Measurements from ENCODE around the gene TMEM94. TPM values are rescaled to one million over a fixed set of nuclear protein-coding genes. Genes with fewer than 3 reads are reported as not detected.

The TMEM94 gene
- total RNA-seq, 1 experiment from 2014 or later, result 109 TPM

GRCh38 chr17:75503337-75503950 is 47.0 kb downstream of the TMEM94 start:
- intact Hi-C loops (cut with micrococcal nuclease; ENCODE audit: unreplicated experiment), result no loop called here
- DNase-seq, result no peak
- Mint-ChIP-seq H3K27me3 (ENCODE audit: insufficient read depth, unreplicated experiment) (no peaks in the 10 kb centered on the region), H3K27ac (ENCODE audit: unreplicated experiment) (no peak overlapping the region), H3K4me1 (ENCODE audit: low read depth, unreplicated experiment) (no peaks in the 10 kb centered on the region), H3K4me3 (ENCODE audit: unreplicated experiment) (no peak overlapping the region), H3K9me3 (ENCODE audit: unreplicated experiment) (no peaks in the 10 kb centered on the region), H3K36me3 (ENCODE audit: insufficient read depth, unreplicated experiment) (peaks cover 66% of the 10 kb centered on the region)
- TF ChIP-seq CTCF (IDR thresholded peaks at IDR 0.05; ENCODE audit: insufficient read depth in 1 of 2, low read depth in 1 of 2, low read length in 1 of 2, severe bottlenecking in 1 of 2, unreplicated experiment in 1 of 2), result no peak
- Histone ChIP-seq H3K9me3 (no peaks in the 10 kb centered on the region), H3K4me1 (peaks cover 4% of the 10 kb centered on the region; the same call in 1 of the 2 replicates), H3K27me3 (replicated peaks; ENCODE audit: control insufficient read depth, insufficient read depth, low read length) (no peaks in the 10 kb centered on the region), H3K4me3 (ENCODE audit: low read depth, low read length) (no peak overlapping the region), H3K36me3 (ENCODE audit: control insufficient read depth, insufficient read depth, low read length) (peaks cover 1% of the 10 kb centered on the region; the same call in 1 of the 2 replicates)
- ChIA-PET POLR2A (no interaction called here), CTCF (interaction anchor here (0.7 to 1.5 kb wide), 3 partner anchors 16 to 130 kb away, joined by 3 to 5 read pairs (median 5); partner anchors contain the start of gene SMIM5)
- BruUV-seq (replicated peaks), result no TSS peak

GRCh38 chr17:75503976-75504346 is 47.5 kb downstream of the TMEM94 start:
- CTCF ChIA-PET, result interaction anchor here (0.7 to 1.1 kb wide), 3 partner anchors 17 to 131 kb away, joined by 3 to 5 read pairs (median 3); no protein-coding TSS in a partner anchor

More at GRCh38 chr17:75503976-75504346, 47.5 kb downstream of the TMEM94 start:
- Histone ChIP-seq H3K27me3 (replicated peaks; ENCODE audit: control insufficient read depth, insufficient read depth, low read length) (no peaks in the 10 kb centered on the region), H3K4me3 (ENCODE audit: low read depth, low read length) (no peak overlapping the region), H3K36me3 (ENCODE audit: control insufficient read depth, insufficient read depth, low read length) (peaks cover 1% of the 10 kb centered on the region; the same call in 1 of the 2 replicates), H3K4me1 (peaks cover 4% of the 10 kb centered on the region; the same call in 1 of the 2 replicates), H3K9me3 (no peaks in the 10 kb centered on the region)
- H3K27me3 Mint-ChIP-seq (ENCODE audit: insufficient read depth, unreplicated experiment), result no peaks in the 10 kb centered on the region
- no peak for DNase-seq
- intact Hi-C loops (cut with micrococcal nuclease; ENCODE audit: unreplicated experiment), result loop anchor here (1.0 kb wide), 1 partner anchor 78 kb away; no protein-coding TSS in a partner anchor
- no TSS peak for BruUV-seq (replicated peaks)
- peaks cover 64% of the 10 kb centered on the region for H3K36me3 Mint-ChIP-seq (ENCODE audit: insufficient read depth, unreplicated experiment)
- H3K4me1 Mint-ChIP-seq (ENCODE audit: low read depth, unreplicated experiment), result peaks cover 4% of the 10 kb centered on the region
- POLR2A ChIA-PET, result no interaction called here
- H3K27ac Mint-ChIP-seq (ENCODE audit: unreplicated experiment), result no peak overlapping the region
- H3K9me3 Mint-ChIP-seq (ENCODE audit: unreplicated experiment), result no peaks in the 10 kb centered on the region
- TF ChIP-seq CTCF (IDR thresholded peaks at IDR 0.05; ENCODE audit: insufficient read depth in 1 of 2, low read depth in 1 of 2, low read length in 1 of 2, severe bottlenecking in 1 of 2, unreplicated experiment in 1 of 2), result no peak
- no peak overlapping the region for H3K4me3 Mint-ChIP-seq (ENCODE audit: unreplicated experiment)
